PC-3 (cell line): ENCODE data around the gene RUFY1. TPM values are rescaled to one million over a fixed set of nuclear protein-coding genes. Genes with fewer than 3 reads are reported as not detected.
"Not testable (repeated sequence)": the region's sequence is repeated elsewhere in the genome, so short reads cannot be mapped to it uniquely, and the experiment has no call there.

Experiments used
- ATAC-seq: fragments of 200-7000 bp; cut with Tn5 transposase; 2 replicates; pipeline ENCODE4 v1.9.1; 2020; ENCODE audit warnings: mild to moderate bottlenecking, moderate library complexity
- BruUV-seq: library from RNA; stranded (reverse); fragments of 400-500 nt; replicated peaks from 2 replicates; lab custom pipeline; 2021; lab: Mats Ljungman, UMichigan
- CTCF ChIA-PET: fragments of 300-600 bp; sonication (Branson Sonifier 250); formaldehyde crosslinking; loops from one replicate; lab custom pipeline; 2022; ENCODE audit warnings: antibody characterized with exemption; lab: Charles Lee
- POLR2A ChIA-PET: fragments of 300-600 bp; sonication (Branson Sonifier 250); formaldehyde crosslinking; loops from one replicate; lab custom pipeline; 2022; ENCODE audit warnings: antibody characterized with exemption; ENCODE audit not compliant: unreplicated experiment; lab: Charles Lee
- DNase-seq: peaks from one replicate; pipeline ENCODE4 v3.0.0-alpha.2; 2015
- H2AFZ ChIP-seq: fragments of 300-600 bp; sonication (generic); 2 replicates; pipeline ENCODE4 v1.6.0; 2016; ENCODE audit warnings: antibody characterized with exemption, low read length
- H3F3A ChIP-seq: fragments of 300-600 bp; sonication (generic); one replicate; pipeline ENCODE4 v1.6.0; 2017; ENCODE audit warnings: antibody characterized with exemption, low read length, control low read depth, mild to moderate bottlenecking; ENCODE audit not compliant: unreplicated experiment
- H3K27ac ChIP-seq: fragments of 300-600 bp; sonication (generic); 2 replicates; pipeline ENCODE4 v1.5.1; 2016; ENCODE audit warnings: mild to moderate bottlenecking, low read length
- H3K27me3 ChIP-seq: fragments of 300-600 bp; sonication (generic); 2 replicates; pipeline ENCODE4 v1.6.1; 2016; ENCODE audit warnings: low read length, mixed read lengths
- H3K36me3 ChIP-seq: fragments of 300-600 bp; sonication (generic); 2 replicates; pipeline ENCODE4 v1.6.1; 2016; ENCODE audit warnings: low read depth, mixed run types, low read length, mixed read lengths
- H3K4me1 ChIP-seq: fragments of 300-600 bp; sonication (generic); 2 replicates; pipeline ENCODE4 v1.5.1; 2016; ENCODE audit warnings: low read length; ENCODE audit not compliant: insufficient read depth
- H3K4me2 ChIP-seq: fragments of 300-600 bp; sonication (generic); 2 replicates; pipeline ENCODE4 v1.6.0; 2016; ENCODE audit warnings: low read length
- H3K4me3 ChIP-seq: fragments of 300-600 bp; sonication (generic); 2 replicates; pipeline ENCODE4 v1.5.1; 2016; ENCODE audit warnings: mild to moderate bottlenecking, low read length, mixed read lengths
- H3K79me2 ChIP-seq: fragments of 300-600 bp; sonication (generic); 2 replicates; pipeline ENCODE4 v1.6.1; 2017; ENCODE audit warnings: low read length, mixed read lengths
- H3K9ac ChIP-seq: fragments of 300-600 bp; sonication (generic); 2 replicates; pipeline ENCODE4 v1.6.0; 2016; ENCODE audit warnings: mild to moderate bottlenecking, low read length
- H3K9me2 ChIP-seq: fragments of 300-600 bp; sonication (generic); replicated peaks from 2 replicates; pipeline ENCODE4 v1.6.1; 2016; ENCODE audit warnings: mixed run types, low read length, mixed read lengths
- H3K9me3 ChIP-seq: fragments of 300-600 bp; sonication (generic); 2 replicates; pipeline ENCODE4 v1.6.1; 2016; ENCODE audit warnings: low read length, mixed read lengths
- H4K20me1 ChIP-seq: fragments of 300-600 bp; sonication (generic); 2 replicates; pipeline ENCODE4 v1.6.1; 2016; ENCODE audit warnings: low read length, mixed read lengths
- EZH2 ChIP-seq: fragments of 300-600 bp; sonication (generic); IDR thresholded peaks from one replicate; pipeline ENCODE4 v1.6.1; 2017; ENCODE audit warnings: antibody characterized with exemption, mild to moderate bottlenecking, low read length; ENCODE audit not compliant: unreplicated experiment
- EZH2phosphoT487 ChIP-seq: fragments of 300-600 bp; sonication (generic); IDR thresholded peaks from 2 replicates; pipeline ENCODE4 v1.6.1; 2018; ENCODE audit warnings: mild to moderate bottlenecking, antibody characterized with exemption, low read length, borderline replicate concordance
- intact Hi-C: fragments of 100-400 bp; cut with micrococcal nuclease; formaldehyde crosslinking; loops from 2 replicates; pipeline ENCODE4 v1.9.0; 2023
- total RNA-seq: library from RNA; depleted of rRNA; stranded (reverse); fragments of >200 nt; gene quantifications from 2 replicates; pipeline ENCODE4 v1.2.3, GENCODE V29; 2014
- TF ChIP-seq, protein P1 (sequence below): fragments of 300-600 bp; sonication (generic); conservative IDR thresholded peaks from 2 replicates; pipeline ENCODE4 v1.5.1; 2017; ENCODE audit warnings: antibody characterized with exemption, low read depth, mild to moderate bottlenecking, low read length

The RUFY1 gene
- total RNA-seq, 1 experiment from 2014 or later = 27.1 TPM

GRCh38 chr5:179509239-179509638 is 41.1 kb upstream of the RUFY1 start:
- POLR2A ChIA-PET = no interaction called here
- Histone ChIP-seq H3F3A (no peaks in the 10 kb centered on the region), H3K9me2 (no peaks in the 10 kb centered on the region), H3K27me3 (peaks cover 3% of the 10 kb centered on the region; the same call in 1 of the 2 replicates), H4K20me1 (no peaks in the 10 kb centered on the region), H3K4me2 (no peak overlapping the region), H3K9ac (no peak overlapping the region), H3K27ac (no peak overlapping the region), H3K9me3 (no peaks in the 10 kb centered on the region), H3K79me2 (no peaks in the 10 kb centered on the region), H2AFZ (no peak overlapping the region), H3K36me3 (no peaks in the 10 kb centered on the region), H3K4me1 (no peaks in the 10 kb centered on the region), H3K4me3 (no peak overlapping the region)
- no TSS peak for BruUV-seq
- CTCF ChIA-PET = no interaction called here
- TF ChIP-seq EZH2 (no peak), EZH2phosphoT487 (no peak)
- TF ChIP-seq, protein P1, sequence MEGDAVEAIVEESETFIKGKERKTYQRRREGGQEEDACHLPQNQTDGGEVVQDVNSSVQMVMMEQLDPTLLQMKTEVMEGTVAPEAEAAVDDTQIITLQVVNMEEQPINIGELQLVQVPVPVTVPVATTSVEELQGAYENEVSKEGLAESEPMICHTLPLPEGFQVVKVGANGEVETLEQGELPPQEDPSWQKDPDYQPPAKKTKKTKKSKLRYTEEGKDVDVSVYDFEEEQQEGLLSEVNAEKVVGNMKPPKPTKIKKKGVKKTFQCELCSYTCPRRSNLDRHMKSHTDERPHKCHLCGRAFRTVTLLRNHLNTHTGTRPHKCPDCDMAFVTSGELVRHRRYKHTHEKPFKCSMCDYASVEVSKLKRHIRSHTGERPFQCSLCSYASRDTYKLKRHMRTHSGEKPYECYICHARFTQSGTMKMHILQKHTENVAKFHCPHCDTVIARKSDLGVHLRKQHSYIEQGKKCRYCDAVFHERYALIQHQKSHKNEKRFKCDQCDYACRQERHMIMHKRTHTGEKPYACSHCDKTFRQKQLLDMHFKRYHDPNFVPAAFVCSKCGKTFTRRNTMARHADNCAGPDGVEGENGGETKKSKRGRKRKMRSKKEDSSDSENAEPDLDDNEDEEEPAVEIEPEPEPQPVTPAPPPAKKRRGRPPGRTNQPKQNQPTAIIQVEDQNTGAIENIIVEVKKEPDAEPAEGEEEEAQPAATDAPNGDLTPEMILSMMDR = no peak
- intact Hi-C loops = no loop called here
- ATAC-seq (no peak), DNase-seq (no peak)

GRCh38 chr5:179509845-179510244 is 40.5 kb upstream of the RUFY1 start:
- Histone ChIP-seq H3K9me3 (no peaks in the 10 kb centered on the region), H3K4me2 (no peak overlapping the region), H3K9ac (no peak overlapping the region), H4K20me1 (no peaks in the 10 kb centered on the region), H3F3A (no peaks in the 10 kb centered on the region), H3K79me2 (no peaks in the 10 kb centered on the region), H3K27me3 (peaks cover 3% of the 10 kb centered on the region; the same call in 1 of the 2 replicates), H3K4me3 (no peak overlapping the region), H3K4me1 (no peaks in the 10 kb centered on the region), H3K9me2 (no peaks in the 10 kb centered on the region), H3K27ac (no peak overlapping the region), H2AFZ (no peak overlapping the region), H3K36me3 (no peaks in the 10 kb centered on the region)
- ATAC-seq = no peak
- TF ChIP-seq, protein P1 = no peak
- TF ChIP-seq EZH2phosphoT487 = no peak
- no peak for TF ChIP-seq EZH2
- ChIA-PET POLR2A (no interaction called here), CTCF (interaction anchor here (0.6 kb wide), 1 partner anchor 9 kb away, joined by 3 read pairs; no protein-coding TSS in a partner anchor)
- no peak for DNase-seq
- no TSS peak for BruUV-seq
- intact Hi-C loops = no loop called here

DNA sequence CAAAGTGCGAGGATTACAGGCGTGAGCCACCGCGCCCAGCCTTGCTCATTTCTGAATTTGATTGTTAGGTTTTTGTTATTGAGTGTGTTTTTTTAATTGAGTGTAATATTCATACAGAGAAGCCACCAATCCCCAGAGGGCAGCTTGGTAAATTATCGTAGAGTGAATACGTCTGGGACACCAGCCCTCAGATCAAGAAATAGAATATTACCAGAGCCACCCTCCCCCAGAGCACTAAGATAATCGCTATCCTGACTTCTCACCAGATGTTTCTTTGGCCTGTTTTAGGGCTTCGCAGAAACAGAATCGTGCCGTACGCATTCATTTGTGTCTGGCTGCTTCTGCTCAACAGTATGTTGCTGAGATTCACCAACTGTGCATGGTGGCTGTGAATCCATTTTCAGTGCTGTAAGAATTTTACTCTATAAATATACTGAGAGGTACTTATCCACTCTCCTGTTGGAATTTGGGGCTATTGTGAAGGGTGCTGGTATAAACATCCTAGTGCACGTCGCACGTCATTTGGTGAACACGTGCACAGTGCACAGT is 37.8 kb upstream of the RUFY1 start:
- H2AFZ ChIP-seq = no peak overlapping the region
- ATAC-seq = no peak
- no peaks in the 10 kb centered on the region for H3K4me1 ChIP-seq
- intact Hi-C loops = no loop called here
- H4K20me1 ChIP-seq = no peaks in the 10 kb centered on the region
- no TSS peak for BruUV-seq
- H3K79me2 ChIP-seq = no peaks in the 10 kb centered on the region
- H3K27ac ChIP-seq = no peak overlapping the region
- H3K9ac ChIP-seq = no peak overlapping the region
- TF ChIP-seq EZH2phosphoT487 (no peak), EZH2 (no peak)
- TF ChIP-seq, protein P1 = no peak
- ChIA-PET CTCF (no interaction called here), POLR2A (no interaction called here)
- no peak overlapping the region for H3K4me2 ChIP-seq
- no peaks in the 10 kb centered on the region for H3K9me2 ChIP-seq
- no peak overlapping the region for H3K4me3 ChIP-seq
- peaks cover 3% of the 10 kb centered on the region; the same call in 1 of the 2 replicates for H3K27me3 ChIP-seq
- DNase-seq = no peak
- no peaks in the 10 kb centered on the region for H3K36me3 ChIP-seq
- H3K9me3 ChIP-seq = no peaks in the 10 kb centered on the region
- H3F3A ChIP-seq = no peaks in the 10 kb centered on the region

DNA sequence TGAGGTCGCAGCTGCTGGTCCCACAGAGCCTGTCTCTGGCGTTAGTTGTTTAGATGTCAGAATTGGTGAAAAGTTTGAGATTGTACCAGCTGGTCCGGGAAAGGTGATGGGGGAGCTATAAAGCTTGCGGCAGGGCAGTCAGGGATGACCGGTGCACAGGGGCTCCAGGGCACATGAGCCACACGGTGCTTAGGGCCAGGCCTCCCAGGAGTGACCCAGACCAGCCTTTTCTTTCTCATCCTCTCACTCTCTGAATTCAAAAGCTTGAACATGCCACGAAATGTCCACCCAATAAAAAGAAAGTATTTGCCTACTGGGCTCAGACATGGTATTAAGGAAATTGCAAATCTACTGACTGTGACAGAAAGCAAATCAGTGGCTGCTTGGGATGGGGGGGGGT is 34.9 kb upstream of the RUFY1 start:
- H3K9ac ChIP-seq, H3F3A ChIP-seq, H3K36me3 ChIP-seq, H4K20me1 ChIP-seq, H3K4me1 ChIP-seq, BruUV-seq, DNase-seq, ATAC-seq, intact Hi-C loops, POLR2A ChIA-PET, H2AFZ ChIP-seq, H3K79me2 ChIP-seq, H3K9me2 ChIP-seq, H3K27ac ChIP-seq, H3K4me2 ChIP-seq, H3K9me3 ChIP-seq, H3K4me3 ChIP-seq, H3K27me3 ChIP-seq: not testable (repeated sequence)
- CTCF ChIA-PET = interaction anchor here (0.5 kb wide), 1 partner anchor 1563 kb away, joined by 11 read pairs; no protein-coding TSS in a partner anchor
